Smooth muscle cell (in vitro differentiated cells): Measurements from ENCODE around the gene ITGA11. TPM values are rescaled to one million over a fixed set of nuclear protein-coding genes. Genes with fewer than 3 reads are reported as not detected.
A peak's percentile ranks its signal among the peaks of the same experiment; 100 is the strongest.

ENCODE experiments used
- DNase-seq: peaks from one replicate; lab custom pipeline; 2025; ENCODE audit not compliant: unreplicated experiment; lab: John Stamatoyannopoulos, UW
- H2AFZ ChIP-seq: fragments of 200-600 bp; sonication (generic); 2 replicates; pipeline ENCODE4 v1.6.0; 2016; ENCODE audit warnings: antibody characterized with exemption, low read depth, mild to moderate bottlenecking
- H3F3A ChIP-seq: fragments of 200-600 bp; sonication (generic); 2 replicates; pipeline ENCODE4 v1.6.0; 2017; ENCODE audit warnings: antibody characterized with exemption, low read depth
- H3K27ac ChIP-seq: fragments of 200-600 bp; sonication (generic); 2 replicates; pipeline ENCODE4 v1.5.1; 2016; ENCODE audit warnings: low read depth, mild to moderate bottlenecking
- H3K27me3 ChIP-seq: fragments of 200-600 bp; sonication (generic); 2 replicates; pipeline ENCODE4 v1.6.1; 2016; ENCODE audit warnings: low read depth, mild to moderate bottlenecking
- H3K36me3 ChIP-seq: fragments of 200-600 bp; sonication (generic); 2 replicates; pipeline ENCODE4 v1.5.1; 2016; ENCODE audit warnings: low read depth
- H3K4me1 ChIP-seq: fragments of 200-600 bp; sonication (generic); 2 replicates; pipeline ENCODE4 v1.5.1; 2016; ENCODE audit warnings: low read depth
- H3K4me2 ChIP-seq: fragments of 200-600 bp; sonication (generic); 2 replicates; pipeline ENCODE4 v1.6.0; 2016; ENCODE audit warnings: mild to moderate bottlenecking
- H3K4me3 ChIP-seq: fragments of 200-600 bp; sonication (generic); 2 replicates; pipeline ENCODE4 v1.5.1; 2016; ENCODE audit warnings: mild to moderate bottlenecking
- H3K79me2 ChIP-seq: fragments of 200-600 bp; sonication (generic); 2 replicates; pipeline ENCODE4 v1.6.0; 2016; ENCODE audit warnings: low read depth, mild to moderate bottlenecking
- H3K9ac ChIP-seq: fragments of 200-600 bp; sonication (generic); 2 replicates; pipeline ENCODE4 v1.6.0; 2016; ENCODE audit warnings: low read depth
- H3K9me3 ChIP-seq: fragments of 200-600 bp; sonication (generic); replicated peaks from 2 replicates; pipeline ENCODE4 v1.5.1; 2016; ENCODE audit warnings: low read depth
- H4K20me1 ChIP-seq: fragments of 200-600 bp; sonication (generic); 2 replicates; pipeline ENCODE4 v1.6.0; 2016; ENCODE audit warnings: low read depth
- WGBS: methylation state at CpG from one replicate; pipeline ENCODE4 v1.1.7; 2016; ENCODE audit warnings: low lambda C conversion rate; 5-methylcytosine and 5-hydroxymethylcytosine counted together
- polyA plus RNA-seq: library from polyadenylated mRNA; unstranded; fragments of >200 nt; fragmentation: Nextera tagmentation; extraction: Ambion mirVana; gene quantifications from 2 replicates; pipeline ENCODE4 v1.2.1, GENCODE V29; 2016
- total RNA-seq: library from RNA; depleted of rRNA; stranded (reverse); fragments of >200 nt; gene quantifications from 2 replicates; pipeline ENCODE4 v1.2.3, GENCODE V29; 2014
- TF ChIP-seq, protein P1 (sequence below): fragments of 200-600 bp; sonication (generic); IDR thresholded peaks from 2 replicates; pipeline ENCODE4 v1.5.1; 2017; ENCODE audit warnings: borderline replicate concordance, mild to moderate bottlenecking, antibody characterized with exemption; ENCODE audit not compliant: insufficient read depth, poor library complexity, severe bottlenecking

ITGA11 gene
- total and polyA plus RNA-seq, 2 experiments from 2014 or later, result 87.8 to 133 TPM

DNA sequence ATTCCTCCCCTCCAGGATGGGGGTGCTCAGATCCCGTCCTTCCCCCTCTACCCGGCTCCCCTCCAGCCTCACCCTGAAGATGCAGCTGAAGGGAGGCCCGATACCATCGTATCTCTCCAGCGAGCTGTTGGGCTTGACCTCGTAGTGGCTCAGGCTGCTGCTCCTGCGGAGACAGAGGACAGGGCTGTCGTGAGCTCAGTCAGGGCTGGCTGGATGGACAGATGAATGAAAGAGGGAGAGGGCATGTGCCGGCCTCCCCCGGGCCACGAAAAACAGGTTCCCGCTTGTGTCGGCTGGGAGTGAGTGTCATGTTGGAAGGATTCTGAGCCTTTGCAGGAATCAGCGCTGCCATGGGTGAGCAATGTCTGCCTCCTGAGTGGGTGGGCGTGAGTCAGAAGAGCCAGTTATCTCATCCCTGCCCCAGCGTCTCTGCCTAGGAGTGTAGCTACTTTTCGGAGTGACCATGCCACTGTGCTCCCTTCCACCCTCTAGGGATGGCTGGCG, 119.2 kb downstream of the ITGA11 start:
- Histone ChIP-seq H3K4me1 (peaks cover 23% of the 10 kb centered on the region), H3K9me3 (no peaks in the 10 kb centered on the region), H3K4me3 (no peak overlapping the region), H3K4me2 (peak overlapping the region; percentile 41), H3K36me3 (peaks cover 2% of the 10 kb centered on the region), H3K27ac (peak overlapping the region; percentile 57), H4K20me1 (no peaks in the 10 kb centered on the region), H3F3A (no peaks in the 10 kb centered on the region), H3K27me3 (no peaks in the 10 kb centered on the region), H2AFZ (no peak overlapping the region), H3K9ac (no peak overlapping the region), H3K79me2 (no peaks in the 10 kb centered on the region)
- 32% methylated on average over 18 of the region's 18 CpGs for WGBS
- DNase-seq, result peak; percentile 17
- TF ChIP-seq, protein P1, sequence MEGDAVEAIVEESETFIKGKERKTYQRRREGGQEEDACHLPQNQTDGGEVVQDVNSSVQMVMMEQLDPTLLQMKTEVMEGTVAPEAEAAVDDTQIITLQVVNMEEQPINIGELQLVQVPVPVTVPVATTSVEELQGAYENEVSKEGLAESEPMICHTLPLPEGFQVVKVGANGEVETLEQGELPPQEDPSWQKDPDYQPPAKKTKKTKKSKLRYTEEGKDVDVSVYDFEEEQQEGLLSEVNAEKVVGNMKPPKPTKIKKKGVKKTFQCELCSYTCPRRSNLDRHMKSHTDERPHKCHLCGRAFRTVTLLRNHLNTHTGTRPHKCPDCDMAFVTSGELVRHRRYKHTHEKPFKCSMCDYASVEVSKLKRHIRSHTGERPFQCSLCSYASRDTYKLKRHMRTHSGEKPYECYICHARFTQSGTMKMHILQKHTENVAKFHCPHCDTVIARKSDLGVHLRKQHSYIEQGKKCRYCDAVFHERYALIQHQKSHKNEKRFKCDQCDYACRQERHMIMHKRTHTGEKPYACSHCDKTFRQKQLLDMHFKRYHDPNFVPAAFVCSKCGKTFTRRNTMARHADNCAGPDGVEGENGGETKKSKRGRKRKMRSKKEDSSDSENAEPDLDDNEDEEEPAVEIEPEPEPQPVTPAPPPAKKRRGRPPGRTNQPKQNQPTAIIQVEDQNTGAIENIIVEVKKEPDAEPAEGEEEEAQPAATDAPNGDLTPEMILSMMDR, result no peak

DNA sequence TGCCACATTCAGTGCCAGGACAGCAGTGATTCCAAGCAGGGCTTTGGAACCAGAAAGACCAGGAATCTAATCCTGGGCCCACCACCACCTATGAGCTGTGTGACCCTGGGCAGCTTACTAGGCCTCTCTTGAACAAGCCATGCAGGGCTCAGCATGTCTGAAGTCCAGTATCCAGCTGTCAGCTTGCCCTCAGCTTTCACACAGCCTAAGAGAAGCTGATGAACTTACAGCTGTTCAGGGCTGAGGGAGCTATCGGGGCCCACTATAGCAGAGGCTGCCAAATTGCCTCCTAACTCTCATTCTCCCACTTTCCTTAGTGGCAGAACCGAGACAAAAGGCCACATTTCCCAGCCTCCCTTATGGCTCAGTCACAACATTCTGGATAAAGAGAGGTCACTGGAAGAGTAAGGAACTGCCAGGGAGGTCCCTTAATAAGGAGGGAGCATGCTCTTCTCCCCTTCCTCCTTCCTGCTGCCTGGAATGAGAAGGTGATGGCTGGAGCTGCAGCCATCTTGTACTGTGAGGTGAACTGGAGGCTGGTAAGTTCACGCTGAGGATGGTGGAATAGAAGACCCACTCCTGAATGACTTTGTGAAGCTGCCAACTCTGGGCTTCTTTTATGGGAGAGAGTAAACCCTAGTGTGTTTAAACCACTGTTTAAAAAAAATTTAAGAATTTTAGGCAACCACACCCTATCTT, 120.0 kb downstream of the ITGA11 start:
- Histone ChIP-seq H3K27ac (peak overlapping the region; percentile 42), H3K9ac (no peak overlapping the region)

DNA sequence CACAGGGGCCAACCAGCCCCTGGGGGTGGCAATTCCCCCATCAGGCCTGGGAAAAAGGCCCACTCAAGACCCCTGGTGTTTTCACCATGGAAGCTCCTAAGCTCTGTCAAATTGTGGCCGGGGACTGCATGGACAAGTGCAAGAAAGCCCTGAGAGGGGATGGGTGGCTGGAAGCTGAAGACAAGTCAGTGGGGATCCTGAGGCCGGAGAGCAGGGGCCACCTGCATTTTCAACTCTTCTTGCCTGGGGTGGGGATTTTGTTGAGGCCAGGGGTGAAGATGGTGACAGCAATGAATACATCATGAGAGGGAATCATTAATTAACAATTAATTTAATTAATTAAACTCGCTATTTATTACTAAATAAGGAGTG, 120.5 kb downstream of the ITGA11 start:
- Histone ChIP-seq H3K4me1 (peaks cover 23% of the 10 kb centered on the region), H3K9me3 (no peaks in the 10 kb centered on the region), H3K27ac (no peak overlapping the region), H4K20me1 (no peaks in the 10 kb centered on the region), H3K9ac (no peak overlapping the region), H3F3A (no peaks in the 10 kb centered on the region), H3K4me3 (no peak overlapping the region), H3K4me2 (no peak overlapping the region), H3K79me2 (no peaks in the 10 kb centered on the region), H2AFZ (no peak overlapping the region), H3K27me3 (no peaks in the 10 kb centered on the region), H3K36me3 (peaks cover 2% of the 10 kb centered on the region)
- no peak for DNase-seq
- 100% methylated on average over 3 of the region's 3 CpGs for WGBS
- TF ChIP-seq, protein P1, result no peak

More for the DNA sequence above, 120.0 kb downstream of the ITGA11 start:
- no peaks in the 10 kb centered on the region for H3K9me3 ChIP-seq
- no peaks in the 10 kb centered on the region for H4K20me1 ChIP-seq
- no peaks in the 10 kb centered on the region for H3F3A ChIP-seq
- no peak for DNase-seq
- H3K4me1 ChIP-seq, result peaks cover 23% of the 10 kb centered on the region
- H3K4me3 ChIP-seq, result no peak overlapping the region
- no peaks in the 10 kb centered on the region for H3K27me3 ChIP-seq
- TF ChIP-seq, protein P1, result no peak
- H3K36me3 ChIP-seq, result peaks cover 2% of the 10 kb centered on the region
- H3K79me2 ChIP-seq, result no peaks in the 10 kb centered on the region
- no peak overlapping the region for H2AFZ ChIP-seq
- 94% methylated on average over 3 of the region's 3 CpGs for WGBS
- no peak overlapping the region for H3K4me2 ChIP-seq
